Inferior parietal cortex (tissue), 1 donor: Measurements from ENCODE around the gene DIS3.
"Not testable (repeated sequence)": the region's sequence is repeated elsewhere in the genome, so short reads cannot be mapped to it uniquely, and the experiment has no call there.

Source experiments
- DNase-seq: peaks from one replicate; pipeline ENCODE4 v3.0.0-alpha.2; 2016; ENCODE audit errors: extremely low spot score

DIS3 gene

DNA sequence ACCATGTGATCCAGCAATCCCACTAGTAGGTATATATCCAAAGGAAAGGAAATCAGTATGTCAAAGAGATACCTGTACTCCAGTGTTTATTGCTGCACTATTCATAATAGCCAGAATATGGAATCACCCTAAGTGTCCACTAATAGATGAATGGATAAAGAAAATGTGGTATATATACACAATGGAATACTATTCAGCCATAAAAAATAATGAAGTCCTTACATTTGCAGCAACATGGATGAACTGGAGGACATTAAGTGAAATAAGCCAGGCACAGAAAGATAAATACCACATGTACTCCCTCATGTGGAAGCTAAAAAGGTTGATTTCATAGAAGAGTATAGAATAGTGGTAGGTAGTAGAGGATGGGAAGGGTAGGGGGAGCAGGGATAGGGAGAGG lies 30.5 kb downstream of the DIS3 start:
- DNase-seq = no peak

GRCh38 chr13:72745260-72745659 lies 36.4 kb downstream of the DIS3 start:
- no peak for DNase-seq

DNA sequence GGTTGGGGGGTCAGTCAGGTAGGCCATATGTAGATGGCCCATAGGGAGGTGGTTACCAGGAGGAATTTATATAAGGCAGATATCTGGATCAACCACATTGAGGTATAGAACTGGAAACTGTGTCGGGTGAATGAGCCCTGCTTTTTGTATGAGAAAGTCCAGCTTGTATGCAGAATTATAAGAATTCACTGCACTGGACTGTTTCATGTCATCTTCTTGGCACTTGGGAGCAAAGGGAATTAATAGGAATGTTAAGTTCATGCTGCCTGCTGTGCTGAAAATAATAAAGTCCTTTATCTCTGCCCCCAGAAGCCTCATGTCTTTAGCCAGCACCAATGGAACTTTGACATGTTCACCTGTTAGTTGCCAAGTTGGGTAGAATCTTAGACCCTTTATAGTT lies 41.7 kb downstream of the DIS3 start:
- DNase-seq = no peak

DNA sequence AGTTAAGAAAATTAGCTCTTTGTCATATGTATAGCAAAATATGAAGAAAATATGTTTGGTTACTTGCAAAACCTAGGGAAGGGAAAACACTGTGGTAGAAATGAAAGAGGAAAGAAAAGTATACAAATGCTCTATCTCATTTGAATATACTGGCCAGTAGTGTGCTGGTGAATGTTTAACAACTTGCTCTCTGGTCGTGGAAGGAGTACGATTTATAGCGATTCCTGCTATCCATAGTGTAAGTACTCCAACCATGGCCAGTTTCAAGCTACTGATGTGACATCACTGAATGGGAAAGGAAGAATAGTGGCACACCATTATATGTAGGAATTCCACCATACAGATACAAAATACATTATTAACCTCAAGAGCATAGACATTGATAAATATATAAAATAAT lies 44.7 kb downstream of the DIS3 start:
- no peak for DNase-seq

GRCh38 chr13:72728290-72728605 lies 53.5 kb downstream of the DIS3 start:
- no peak for DNase-seq

DNA sequence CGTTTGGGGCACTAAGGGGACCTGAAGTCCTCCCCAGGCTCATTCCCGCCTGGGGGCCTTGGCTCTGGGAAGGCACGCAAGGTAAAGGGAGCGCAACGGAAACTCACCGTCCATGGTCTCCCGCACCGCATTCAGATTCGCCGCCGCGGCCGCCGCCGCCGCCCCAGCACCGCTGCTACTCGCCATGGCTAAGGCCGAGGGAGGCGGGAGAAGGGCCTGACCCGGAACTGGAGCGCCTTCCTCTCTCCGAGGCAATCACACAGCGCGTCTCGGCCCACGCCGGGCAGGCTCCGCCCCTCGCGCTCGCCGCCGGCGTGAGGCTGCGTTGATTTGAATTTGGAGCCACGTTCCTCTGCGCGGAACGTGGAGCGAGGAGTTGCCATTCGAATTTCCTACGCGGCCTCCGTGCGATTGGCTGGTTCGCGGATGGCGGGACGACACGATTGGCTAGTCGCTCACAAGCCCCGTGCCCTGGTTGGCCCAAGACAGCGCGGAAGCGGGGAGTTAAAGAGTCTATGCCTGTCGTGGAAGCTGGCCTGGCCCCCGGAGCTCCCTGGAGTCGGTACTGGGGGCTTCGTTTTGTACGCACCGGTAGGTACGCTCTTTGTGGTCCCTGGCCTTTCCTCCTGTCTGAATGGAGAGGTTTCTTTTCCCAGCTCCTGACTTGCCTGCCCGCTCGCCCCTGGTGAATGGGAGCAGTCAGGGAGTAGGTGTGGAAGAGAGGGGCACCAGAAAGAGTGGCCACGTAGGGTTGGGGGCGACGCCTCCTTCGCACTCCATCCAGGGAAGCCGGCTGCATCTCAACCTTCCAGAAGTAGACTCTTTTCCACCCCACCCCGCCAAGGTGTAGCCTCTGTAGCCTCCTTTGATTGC lies 54.0 kb downstream of the DIS3 start, which contains the start of the genes BORA and MZT1:
Gene BORA, plus strand, starts transcription at position 507 of the 873 bp plus-strand sequence. CDS start 1,018 bp downstream, outside the sequence.
Gene MZT1, minus strand, starts transcription at position 213 of the 873 bp plus-strand sequence. Its CDS starts 27 bp downstream, at position 186.
- peak; percentile 92 for DNase-seq

DNA sequence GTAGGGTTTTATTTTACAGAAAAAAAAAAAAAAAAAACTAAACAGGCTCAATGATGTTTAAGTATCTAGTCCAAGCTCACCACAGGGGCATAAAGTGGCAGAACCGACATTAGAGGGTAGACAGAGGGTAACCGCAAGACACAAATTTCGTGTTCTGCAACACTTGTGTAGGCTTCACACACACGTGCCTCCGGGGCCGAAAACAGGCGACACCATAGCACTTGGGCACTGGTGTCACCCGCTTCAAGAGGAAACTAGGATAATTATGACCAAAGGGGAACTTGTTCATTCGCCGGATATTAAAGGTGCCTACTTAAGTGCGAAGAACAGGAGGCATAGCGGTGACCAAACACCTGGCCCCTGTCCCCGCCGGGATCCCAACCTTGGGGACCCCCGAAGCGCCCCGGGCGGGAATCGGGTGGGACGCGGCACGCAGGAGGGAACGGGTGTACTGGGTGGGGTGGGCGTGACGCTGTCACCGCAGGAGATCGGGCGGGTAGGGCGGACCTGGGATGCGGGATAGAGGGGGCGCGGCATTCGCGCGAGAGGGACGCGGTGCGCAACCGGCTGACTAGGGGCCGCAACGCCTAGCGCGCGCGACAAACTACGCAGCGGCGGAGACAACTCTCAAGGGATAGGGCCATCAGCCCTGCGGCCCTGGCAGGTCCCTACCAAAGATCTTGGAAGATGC lies 54.8 kb downstream of the DIS3 start:
- DNase-seq = no peak

GRCh38 chr13:72726185-72726584 lies 55.5 kb downstream of the DIS3 start:
- not testable (repeated sequence) for DNase-seq

DNA sequence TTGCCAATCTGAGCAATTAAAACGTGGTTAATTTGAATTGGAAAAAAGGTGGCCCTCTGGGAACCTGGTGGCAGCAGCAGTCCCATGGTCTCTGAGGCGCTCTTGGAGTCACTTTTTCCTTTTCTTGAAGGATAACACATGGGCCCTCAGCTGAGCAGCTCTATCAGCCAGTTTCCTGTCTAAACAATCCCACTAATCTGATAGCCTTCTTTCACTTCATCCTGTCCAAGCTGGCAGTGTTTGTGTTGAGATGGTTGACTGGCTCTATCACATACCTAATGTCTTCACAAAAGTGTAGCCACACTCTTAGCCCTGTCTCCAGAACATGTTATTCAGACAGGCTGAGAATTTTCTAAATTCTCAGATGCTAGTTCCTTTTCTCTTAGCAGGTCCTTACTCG lies 64.9 kb downstream of the DIS3 start:
- DNase-seq = no peak
